ENCODE data around the gene DRC7.
"Not testable (repeated sequence)": the region's sequence is repeated elsewhere in the genome, so short reads cannot be mapped to it uniquely, and the experiment has no call there.

Gene DRC7

GRCh38 chr16:57738844-57739243 is 44.2 kb downstream of the DRC7 start:
- DNase-seq: no peak

GRCh38 chr16:57739756-57740422 is 45.3 kb downstream of the DRC7 start:
- no peak for DNase-seq

- no peak for DNase-seq
Observed at GRCh38 chr16:57740423-57741071, 45.9 kb downstream of the DRC7 start.

- DNase-seq: no peak
Observed at GRCh38 chr16:57741660-57742191, 47.1 kb downstream of the DRC7 start.

GRCh38 chr16:57742543-57742942 is 47.9 kb downstream of the DRC7 start:
- DNase-seq: no peak

GRCh38 chr16:57743458-57743857 is 48.9 kb downstream of the DRC7 start:
- DNase-seq: no peak

- DNase-seq: no peak
Observed at GRCh38 chr16:57743886-57744641, 49.5 kb downstream of the DRC7 start.

- no peak for DNase-seq
Observed at GRCh38 chr16:57744642-57744903, 50.0 kb downstream of the DRC7 start.

- no peak for DNase-seq
Observed at GRCh38 chr16:57745768-57746167, 51.2 kb downstream of the DRC7 start.

- DNase-seq: not testable (repeated sequence)
Observed at GRCh38 chr16:57746316-57746715, 51.7 kb downstream of the DRC7 start.

GRCh38 chr16:57747091-57747490 is 52.5 kb downstream of the DRC7 start:
- DNase-seq: no peak

GRCh38 chr16:57747496-57747895 is 52.9 kb downstream of the DRC7 start:
- no peak for DNase-seq

GRCh38 chr16:57747996-57748395 is 53.4 kb downstream of the DRC7 start:
- no peak for DNase-seq

- no peak for DNase-seq
Observed at GRCh38 chr16:57748596-57748995, 54.0 kb downstream of the DRC7 start.

- DNase-seq: no peak
Observed at GRCh38 chr16:57749101-57749692, 54.6 kb downstream of the DRC7 start.

- no peak for DNase-seq
Observed at GRCh38 chr16:57749856-57750452, 55.3 kb downstream of the DRC7 start.

- DNase-seq: no peak
Observed at GRCh38 chr16:57750796-57751538, 56.4 kb downstream of the DRC7 start.

- no peak for DNase-seq
Observed at GRCh38 chr16:57751539-57752202, 57.1 kb downstream of the DRC7 start.

- DNase-seq: no peak
Observed at GRCh38 chr16:57752203-57752580, 57.6 kb downstream of the DRC7 start.

- DNase-seq: no peak
Observed at GRCh38 chr16:57752581-57753447, 58.2 kb downstream of the DRC7 start.

Measured in stimulated activated CD8-positive, alpha-beta memory T cell treated with anti-CD3 and anti-CD28 coated beads, Interleukin-4, amount 100 ng/mL, for 48 hours (primary cell).